Subcutaneous adipose tissue (tissue), 4 donors: ENCODE results near the gene GSTM2. TPM values are rescaled to one million over a fixed set of nuclear protein-coding genes. Genes with fewer than 3 reads are reported as not detected.

Experiments
- total RNA-seq, 4 donors: library from RNA; depleted of rRNA; stranded (reverse); fragments of >200 nt; gene quantifications; one replicate each; pipeline ENCODE4 v1.1.0, GENCODE V29; 2016
- TF ChIP-seq, protein P1 (sequence below): fragments of 450-650 bp; IDR thresholded peaks from one replicate; pipeline ENCODE4 v1.5.1; 2016; ENCODE audit warnings: low read depth, mild to moderate bottlenecking, control low read depth, antibody characterized with exemption, moderate library complexity

The GSTM2 gene
- 10 to 100 TPM; 38.0 to 87.8 (median 58.4) TPM for total RNA-seq

DNA sequence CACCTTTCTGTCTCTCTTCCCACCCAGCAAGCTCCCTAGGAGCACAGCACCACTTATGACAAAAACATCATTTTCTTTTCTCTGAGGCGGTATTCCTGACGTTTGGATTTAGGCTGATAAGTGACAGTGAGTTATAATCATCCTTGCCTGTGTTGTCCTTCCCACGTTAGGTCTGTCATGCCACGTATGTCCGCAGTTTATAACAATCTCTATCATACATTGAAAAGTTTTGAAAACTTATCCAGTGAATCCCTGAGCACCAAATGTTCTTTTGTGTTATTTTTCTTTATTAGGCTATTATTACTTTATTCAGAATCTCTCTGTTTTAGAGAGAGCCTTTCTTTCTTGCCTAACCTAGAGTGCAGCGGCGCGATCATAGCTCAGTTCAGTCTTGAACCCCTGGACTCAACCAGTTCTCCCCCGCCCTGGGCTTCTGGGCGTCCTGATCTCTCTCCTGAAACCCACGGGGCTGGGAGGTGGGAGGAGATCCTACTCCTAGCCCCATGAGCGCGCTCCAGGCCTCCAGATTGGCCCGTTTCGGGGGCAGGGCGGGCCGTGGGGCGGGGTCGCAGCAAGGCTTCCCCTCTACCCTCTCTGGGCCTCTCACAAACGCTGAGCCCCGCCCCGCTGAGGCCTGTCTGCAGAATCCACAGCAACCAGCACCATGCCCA, at the start of gene GSTM2:
TSS of gene GSTM2 (plus strand) at position 606 of the 671 bp plus-strand sequence. CDS start at position 665, 59 bp downstream.
- TF ChIP-seq, protein P1, sequence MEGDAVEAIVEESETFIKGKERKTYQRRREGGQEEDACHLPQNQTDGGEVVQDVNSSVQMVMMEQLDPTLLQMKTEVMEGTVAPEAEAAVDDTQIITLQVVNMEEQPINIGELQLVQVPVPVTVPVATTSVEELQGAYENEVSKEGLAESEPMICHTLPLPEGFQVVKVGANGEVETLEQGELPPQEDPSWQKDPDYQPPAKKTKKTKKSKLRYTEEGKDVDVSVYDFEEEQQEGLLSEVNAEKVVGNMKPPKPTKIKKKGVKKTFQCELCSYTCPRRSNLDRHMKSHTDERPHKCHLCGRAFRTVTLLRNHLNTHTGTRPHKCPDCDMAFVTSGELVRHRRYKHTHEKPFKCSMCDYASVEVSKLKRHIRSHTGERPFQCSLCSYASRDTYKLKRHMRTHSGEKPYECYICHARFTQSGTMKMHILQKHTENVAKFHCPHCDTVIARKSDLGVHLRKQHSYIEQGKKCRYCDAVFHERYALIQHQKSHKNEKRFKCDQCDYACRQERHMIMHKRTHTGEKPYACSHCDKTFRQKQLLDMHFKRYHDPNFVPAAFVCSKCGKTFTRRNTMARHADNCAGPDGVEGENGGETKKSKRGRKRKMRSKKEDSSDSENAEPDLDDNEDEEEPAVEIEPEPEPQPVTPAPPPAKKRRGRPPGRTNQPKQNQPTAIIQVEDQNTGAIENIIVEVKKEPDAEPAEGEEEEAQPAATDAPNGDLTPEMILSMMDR: no peak

DNA sequence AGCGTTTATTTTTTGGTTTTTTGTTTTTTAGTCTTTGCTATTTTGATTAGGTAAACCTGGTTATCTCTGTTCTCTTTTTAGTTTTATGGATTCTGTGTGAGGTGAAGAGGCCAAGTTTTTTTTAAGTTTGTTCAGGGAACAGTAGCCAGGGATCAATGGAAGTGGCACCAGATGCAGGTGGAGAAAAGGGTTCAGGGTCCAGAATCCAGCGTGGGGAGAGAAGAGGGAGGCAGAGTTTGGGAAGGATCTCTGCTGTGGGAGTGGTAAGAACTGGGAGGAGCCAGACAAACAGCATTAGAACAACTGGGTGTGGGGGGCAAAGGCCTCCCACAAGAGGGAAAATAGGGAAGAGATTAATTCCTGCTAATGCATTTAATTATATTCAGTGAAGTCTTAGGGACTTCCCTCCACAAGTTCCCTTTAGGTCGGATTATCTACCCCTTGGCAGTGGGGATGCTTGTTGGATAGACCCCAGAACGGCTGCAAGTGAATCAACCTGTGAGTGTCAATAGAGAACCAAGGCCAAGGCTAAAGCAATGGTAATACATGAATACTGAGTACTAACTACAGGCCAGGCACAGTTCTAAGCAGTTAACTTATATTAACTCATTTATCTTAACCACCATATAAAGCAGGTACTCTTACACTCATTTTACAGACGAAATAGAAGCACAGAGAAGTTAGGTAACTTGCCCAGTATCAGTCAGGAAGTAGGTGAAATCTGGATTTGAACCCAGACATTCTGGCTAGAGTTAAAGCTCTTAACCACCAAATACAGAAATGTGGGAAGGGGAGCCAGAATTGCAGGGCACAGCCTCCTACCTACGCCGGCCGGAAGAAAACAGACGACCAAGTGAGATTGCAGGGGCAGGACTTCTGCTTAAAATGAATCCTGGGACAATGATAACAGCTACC, 48.9 kb upstream of the GSTM2 start:
- TF ChIP-seq, protein P1: no peak

DNA sequence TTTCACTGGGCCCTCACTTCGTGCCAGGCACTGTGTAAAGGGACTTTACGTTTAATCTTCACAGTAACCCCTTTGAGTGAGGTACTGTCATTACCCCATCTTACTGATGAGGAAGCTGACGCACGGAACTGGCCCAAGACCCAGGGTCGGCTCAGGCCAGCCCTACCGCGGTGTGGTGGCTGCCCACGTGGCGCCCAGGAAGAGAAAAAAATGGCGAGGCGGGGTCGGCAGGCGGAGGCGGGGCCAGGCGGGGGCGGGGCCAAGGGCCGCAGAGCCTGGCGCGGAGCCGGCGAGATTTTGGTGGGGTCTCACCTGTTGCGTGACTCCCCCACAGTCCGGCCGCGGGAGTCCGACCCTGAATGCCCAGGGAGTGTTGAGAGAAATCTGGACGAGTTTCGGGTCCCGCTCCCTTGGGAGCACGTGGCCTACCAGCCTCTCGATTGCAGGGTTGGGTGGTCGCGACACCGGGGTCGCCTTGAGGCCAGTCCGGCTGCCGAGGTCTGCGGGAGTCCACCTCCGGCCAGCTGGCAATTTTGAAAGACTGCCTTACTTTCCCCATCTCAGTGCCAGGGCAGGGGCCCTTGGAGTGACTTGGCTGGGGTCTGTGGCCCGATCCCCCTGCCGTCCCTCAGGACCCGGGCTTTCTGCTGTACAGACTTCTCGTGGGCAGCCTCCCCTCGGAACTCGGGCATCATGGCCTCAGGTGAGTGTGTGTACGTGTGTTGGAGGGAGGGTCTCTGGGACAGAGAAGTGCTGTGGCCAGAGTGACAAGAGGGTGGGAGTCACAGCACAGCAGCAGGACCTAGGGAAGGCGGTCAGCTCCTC, 48.1 kb upstream of the GSTM2 start, which contains the start of the genes AMPD2 and GNAT2:
TSS of gene AMPD2 (plus strand) at position 262 of the 825 bp plus-strand sequence. CDS start 1,339 bp downstream, outside the sequence.
TSS of gene GNAT2 (minus strand) at position 41 of the 825 bp plus-strand sequence. CDS start 6,746 bp downstream, outside the sequence.
- TF ChIP-seq, protein P1: no peak

DNA sequence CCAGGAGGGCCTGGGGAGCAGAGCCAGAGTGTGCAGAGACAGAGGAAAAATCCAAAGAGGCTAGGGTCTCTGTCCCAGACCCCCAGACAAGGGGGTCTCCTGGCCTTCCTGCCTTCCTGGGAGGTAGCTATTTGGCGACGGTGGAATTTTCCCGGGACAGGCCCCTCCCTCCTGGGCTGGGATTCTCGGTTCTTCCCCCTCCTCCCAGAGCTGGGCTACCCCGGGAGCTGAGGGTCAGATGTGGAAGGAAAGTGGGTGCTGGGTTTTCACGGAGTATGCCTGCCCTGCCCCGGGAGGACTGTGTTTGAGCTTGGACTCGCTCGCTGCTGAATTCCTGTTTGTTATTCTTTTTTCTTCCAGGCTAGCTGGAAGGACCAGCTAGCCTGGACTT, 47.5 kb upstream of the GSTM2 start:
- TF ChIP-seq, protein P1: no peak

DNA sequence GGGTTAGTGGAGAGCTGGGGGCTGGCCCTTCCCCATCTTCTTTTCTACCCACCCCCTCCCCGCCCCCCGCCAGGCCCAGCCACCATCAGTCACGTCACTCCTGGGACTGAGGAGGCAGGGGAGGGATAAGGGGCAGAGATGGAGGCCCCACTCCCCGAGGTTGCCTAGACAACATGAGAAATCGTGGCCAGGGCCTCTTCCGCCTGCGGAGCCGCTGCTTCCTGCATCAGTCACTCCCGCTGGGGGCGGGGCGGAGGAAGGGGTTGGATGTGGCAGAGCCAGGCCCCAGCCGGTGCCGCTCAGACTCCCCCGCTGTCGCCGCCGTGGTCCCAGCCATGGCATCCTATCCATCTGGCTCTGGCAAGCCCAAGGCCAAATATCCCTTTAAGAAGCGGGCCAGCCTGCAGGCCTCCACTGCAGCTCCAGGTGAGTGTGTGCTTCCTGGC, 47.0 kb upstream of the GSTM2 start:
- TF ChIP-seq, protein P1: no peak

DNA sequence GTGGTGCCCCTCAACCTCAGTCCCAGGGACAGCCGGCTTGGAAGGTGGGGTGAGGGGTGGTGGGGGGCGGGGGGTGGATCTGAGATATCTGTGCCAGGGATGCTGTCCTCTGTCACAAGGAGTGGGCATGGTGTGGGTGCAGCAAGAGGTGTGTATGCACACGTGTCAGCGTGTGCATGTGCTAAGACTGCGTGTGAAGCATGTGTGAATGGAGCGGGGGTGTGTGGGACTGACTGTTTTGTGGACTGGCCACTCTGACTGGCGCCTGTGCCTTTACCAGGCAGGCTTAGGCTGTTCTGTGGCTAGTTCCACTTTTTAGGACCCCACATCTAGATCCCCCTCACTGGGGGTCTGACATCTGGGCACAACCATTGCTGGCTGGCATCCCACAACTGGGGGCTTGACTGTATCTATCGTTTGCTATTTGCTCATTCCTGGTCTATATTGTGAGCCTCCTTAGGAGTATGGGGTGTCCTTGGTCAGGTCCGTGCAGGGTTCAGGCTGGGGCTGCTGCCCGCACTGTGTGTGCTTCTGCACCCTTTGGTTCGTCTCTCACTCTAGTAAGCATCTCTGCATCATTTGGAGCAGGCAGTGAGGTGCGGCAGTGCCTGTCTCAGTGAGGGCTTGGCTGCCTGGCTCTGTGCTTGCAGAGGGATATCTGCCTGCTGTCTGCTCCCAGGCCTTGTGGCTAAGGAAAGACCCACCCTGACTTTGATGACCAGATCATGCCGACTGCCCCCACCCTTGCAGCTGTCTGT, 46.3 kb upstream of the GSTM2 start:
- TF ChIP-seq, protein P1: no peak
